OCI-LY1 (cell line): Measurements from ENCODE around the gene DLG1.

Experiments used
- CTCF ChIP-seq: fragments of 200-600 bp; sonication (generic), shearing (Covaris generic); IDR thresholded peaks from 2 replicates; pipeline ENCODE4 v1.5.1; 2017; ENCODE audit warnings: mild to moderate bottlenecking, antibody characterized with exemption, low read length, moderate library complexity, mixed read lengths
- EZH2 ChIP-seq: fragments of 200-600 bp; sonication (generic), shearing (Covaris generic); IDR thresholded peaks from 2 replicates; pipeline ENCODE4 v1.8.0; 2017; ENCODE audit warnings: borderline replicate concordance, mixed run types, mild to moderate bottlenecking, antibody characterized with exemption, low read length, moderate library complexity, mixed read lengths

GRCh38 chr3:197204736-197205135 is 93.7 kb downstream of the DLG1 start:
- no peak for TF ChIP-seq CTCF
- no peak for TF ChIP-seq EZH2
